GM04504 (cell line): ENCODE results near the gene MKI67.
A peak's percentile ranks its signal among the peaks of the same experiment; 100 is the strongest.
"Not testable (repeated sequence)": the region's sequence is repeated elsewhere in the genome, so short reads cannot be mapped to it uniquely, and the experiment has no call there.

Experiments used
- DNase-seq: peaks from one replicate; pipeline ENCODE4 v3.0.0-alpha.2; 2012; ENCODE audit warnings: low read depth

Gene MKI67

DNA sequence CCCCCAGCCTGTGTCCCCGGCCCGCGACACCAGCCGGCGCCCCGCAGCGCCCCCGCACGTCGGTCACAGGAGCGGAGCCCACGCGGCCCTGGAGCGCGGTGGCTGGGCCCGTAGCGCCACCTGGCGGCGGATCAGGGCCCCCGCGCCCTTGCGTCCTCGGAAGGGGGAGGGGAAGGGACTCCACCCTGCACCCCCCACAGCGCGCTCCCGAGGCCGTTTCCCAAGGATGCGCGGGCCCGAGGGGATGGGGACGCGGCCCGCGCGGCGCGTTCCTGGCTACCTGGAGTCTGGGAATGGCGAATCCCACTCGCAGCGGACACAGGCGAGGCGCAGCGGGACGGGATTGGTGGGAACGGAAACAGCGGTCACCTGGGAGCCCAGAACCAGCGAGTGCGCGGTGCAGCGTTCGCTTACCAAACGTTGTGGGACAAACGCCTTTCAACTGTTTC, 23.8 kb upstream of the MKI67 start:
- no peak for DNase-seq

DNA sequence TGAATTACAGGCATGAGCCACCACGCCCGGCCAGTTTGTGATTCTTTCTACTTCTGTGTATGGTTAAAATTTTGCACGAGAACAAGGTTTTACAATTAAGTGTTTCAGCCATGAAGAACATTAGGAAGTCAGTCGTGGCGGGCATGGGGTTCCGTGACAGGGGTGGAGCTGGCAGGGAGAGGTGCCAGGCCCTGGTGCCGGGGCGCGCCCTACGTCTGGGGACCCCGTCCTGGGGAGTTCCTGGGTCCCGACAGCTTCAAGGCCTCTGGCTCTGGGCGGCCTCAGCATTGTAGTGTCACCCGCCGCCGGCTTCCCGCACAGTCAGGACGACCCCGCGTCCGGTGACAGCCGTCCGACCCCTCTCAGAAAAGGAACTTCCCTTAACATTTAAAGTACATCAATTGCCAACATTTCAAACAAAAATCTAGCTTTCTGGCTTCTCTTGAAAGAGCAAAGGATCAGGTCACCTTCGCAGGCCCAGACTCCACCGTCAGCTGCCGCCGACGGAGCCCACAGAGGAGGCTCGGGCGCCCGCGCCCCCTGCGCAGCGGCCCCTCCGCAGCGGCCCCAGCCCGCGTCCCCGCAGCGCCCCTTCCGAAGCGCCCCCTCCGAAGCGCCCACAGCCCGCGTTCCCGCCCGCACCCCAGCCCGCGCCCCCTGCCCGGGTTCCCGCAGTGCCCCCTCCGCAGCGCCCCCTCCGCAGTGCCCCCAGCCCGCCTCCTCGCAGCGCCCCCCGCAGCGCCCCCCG, 23.2 kb upstream of the MKI67 start:
- DNase-seq: no peak

DNA sequence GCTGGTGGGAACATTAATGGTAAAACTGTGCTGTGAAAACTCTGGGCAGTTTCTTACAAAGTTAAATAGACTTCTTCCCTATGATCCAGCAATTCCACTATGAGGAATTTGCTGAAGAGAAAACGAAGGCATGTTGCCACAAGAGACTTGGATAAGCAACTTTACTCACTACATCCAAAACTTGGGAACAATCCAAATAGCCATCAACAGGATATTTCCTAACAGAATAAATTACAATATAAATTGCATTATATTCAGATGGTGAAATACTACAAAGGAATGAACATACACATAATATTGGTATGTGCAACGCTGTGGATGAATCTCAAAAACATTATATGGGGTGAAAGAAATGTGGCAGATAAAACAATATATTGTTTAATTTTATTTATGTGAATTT, 21.4 kb upstream of the MKI67 start:
- DNase-seq: peak; percentile 88

DNA sequence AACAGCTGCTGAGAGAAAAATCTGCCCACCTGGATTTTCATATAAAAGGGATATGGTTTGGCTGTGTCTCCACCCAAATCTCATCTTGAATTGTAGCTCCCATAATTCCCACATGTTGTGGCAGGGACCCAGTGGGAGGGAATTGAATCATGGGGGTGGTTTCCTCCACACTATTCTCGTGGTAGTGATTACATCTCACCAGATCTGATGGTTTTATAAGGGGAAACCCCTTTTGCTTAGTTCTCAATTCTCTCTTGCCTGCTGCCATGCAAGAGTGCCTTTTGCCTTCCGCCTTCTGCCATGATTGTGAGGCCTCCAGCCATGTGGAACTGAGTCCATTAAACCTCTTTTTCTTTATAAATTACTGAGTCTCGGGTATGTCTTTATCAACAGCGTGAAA, 20.8 kb upstream of the MKI67 start:
- DNase-seq: no peak

DNA sequence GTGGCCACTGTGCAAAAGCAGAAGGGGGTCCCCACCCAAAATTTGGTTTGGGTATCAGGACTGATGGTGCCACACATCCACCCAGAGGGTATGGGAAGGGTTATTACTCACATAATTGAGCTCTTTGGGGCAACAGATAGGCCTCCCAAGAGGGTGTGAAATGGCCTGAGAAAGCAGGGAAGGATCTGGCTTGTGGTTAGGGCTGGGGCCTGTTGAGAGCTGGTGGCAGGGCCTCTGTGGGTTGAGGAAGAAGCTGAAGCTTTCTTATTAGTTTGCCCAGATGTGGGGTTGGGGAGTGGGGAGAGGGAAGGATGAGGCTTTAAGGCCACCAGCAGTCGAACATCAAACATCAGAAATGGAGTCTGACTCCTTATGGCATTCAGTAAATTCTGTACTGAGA, 18.3 kb upstream of the MKI67 start:
- DNase-seq: no peak

DNA sequence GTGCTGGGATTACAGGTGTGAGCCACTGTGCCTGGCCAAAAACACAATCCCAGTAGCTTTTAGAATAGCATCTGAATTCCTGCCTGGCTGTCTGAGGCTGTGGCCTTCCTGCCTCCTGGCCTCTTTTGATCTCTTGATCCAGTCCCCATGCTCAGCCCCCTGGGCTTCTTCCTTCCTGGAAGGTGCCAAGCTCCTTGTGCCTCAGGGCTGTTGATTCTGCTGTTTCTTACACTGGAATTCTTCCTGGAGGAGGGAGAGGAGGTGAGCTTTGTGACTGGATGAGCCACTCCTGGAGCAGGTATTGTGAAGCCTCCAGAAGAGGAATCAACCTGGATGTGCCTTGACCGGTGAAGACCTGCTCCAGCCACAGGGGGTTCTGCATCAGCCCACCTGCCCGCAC, 17.3 kb upstream of the MKI67 start:
- DNase-seq: no peak

DNA sequence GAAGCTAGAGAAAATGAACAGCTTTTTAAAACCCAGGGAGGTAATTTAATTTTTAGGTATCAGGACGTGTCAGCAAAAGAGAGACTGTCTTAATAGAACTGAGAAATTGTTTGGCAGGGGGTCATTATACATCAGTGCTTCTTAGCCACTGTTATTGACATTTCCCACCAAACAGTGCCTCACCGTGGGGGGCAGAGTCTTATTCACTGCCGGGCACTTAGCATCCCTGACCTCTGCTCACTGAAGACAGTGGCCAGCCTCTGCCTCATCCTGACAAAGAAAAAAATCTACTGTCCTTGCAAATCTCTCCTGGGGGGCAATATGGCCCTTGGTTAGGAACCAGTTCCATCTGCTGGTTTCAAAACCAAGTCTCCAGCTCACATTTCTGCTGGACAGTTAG, 14.2 kb upstream of the MKI67 start:
- DNase-seq: no peak

DNA sequence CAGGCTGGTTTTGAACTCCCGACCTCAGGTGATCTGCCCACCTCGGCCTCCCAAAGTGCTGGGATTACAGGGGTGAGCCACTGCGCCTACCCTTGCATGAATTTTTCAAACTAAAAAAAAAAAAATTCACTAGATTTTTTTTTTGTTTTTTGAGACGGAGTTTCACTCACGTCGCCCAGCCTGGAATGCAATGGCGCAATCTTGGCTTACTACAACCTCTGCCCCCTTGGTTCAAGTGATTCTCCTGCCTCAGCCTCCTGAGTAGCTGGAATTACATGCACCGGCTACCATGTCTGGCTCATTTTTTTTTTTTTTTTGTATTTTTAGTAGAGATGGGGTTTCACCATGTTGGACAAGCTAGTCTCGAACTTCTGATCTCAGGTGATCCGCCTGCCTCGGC, 12.2 kb upstream of the MKI67 start:
- DNase-seq: not testable (repeated sequence)

DNA sequence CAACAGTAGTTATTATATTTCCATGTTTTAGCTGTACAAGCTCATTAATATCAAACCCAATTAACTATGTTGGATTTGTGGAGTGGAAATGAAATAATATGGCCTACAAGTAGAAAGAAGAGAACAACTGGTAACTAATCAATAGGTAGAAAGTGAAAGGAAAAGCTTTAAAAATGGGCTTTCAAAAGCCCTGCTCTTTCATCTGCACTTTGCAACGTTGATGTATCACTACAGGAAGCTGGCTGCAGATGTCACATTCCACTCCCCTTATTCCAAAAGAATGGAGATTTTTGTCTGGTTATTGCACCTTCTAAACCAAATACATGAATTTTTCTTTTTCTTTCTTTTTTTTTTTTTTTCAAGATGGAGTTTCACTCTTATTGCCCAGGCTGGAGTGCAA, 11.7 kb upstream of the MKI67 start:
- no peak for DNase-seq

DNA sequence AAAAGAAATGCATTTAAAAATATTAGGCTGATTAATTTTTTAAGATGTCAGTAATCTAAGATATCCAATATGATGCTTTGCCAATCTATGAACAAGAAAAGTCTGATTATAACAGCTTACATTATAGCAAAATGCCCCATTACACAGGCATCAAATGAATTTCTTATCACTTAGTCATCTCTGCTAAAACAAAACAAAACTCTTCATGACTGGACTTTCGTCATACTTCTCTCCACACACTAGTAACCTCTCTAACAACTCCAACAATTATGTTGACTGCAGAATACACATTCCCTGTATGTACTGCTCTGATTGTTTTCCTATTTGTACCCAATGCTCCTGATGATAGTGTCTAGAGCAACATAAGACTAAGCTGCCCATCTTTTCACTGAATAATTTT, 3.8 kb upstream of the MKI67 start:
- no peak for DNase-seq

DNA sequence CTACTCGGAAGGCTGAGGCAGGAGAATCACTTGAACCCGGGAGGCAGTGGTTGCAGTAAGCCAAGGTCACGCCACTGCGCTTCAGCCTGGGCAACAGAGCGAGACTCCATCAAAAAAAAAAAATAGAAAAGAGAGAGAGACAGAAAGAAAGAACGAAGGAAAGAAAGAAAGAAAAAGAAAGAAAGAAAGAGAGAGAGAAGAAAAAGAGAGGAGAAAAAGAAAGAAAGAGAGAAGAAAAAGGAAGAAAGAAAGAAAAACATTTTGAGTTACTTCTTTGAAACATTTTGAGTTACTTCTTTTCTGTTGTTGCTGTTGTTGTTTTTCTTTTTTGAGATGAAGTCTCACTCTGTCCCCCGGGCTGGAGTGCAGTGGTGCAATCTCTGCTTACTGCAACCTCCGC, 2.4 kb upstream of the MKI67 start:
- DNase-seq: no peak

DNA sequence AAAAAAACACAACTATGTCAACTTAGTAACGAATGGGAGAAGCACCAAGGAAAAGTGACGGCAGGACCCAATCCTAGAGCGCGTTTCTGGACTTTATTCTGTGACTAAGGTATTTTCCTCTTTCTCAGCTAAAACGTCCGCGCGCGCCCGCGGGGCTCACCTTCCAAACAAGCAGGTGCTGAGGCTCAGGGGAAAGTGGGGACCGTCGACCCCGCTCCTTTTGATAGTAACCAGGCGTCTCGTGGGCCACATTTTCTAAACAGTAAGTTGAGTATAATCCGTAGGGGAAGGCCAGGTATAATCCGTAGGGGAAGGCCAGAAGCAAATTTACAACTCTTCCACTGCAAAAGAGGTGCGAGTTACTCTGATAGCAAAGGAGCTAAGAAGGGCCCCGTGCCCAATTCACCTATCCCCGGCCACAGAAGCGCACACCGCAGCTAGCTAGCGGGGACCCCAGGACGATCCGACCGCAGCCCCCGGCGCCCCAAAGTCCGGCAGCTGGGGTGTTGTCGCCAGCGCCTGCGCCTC, 743 bp downstream of the MKI67 start:
- no peak for DNase-seq

DNA sequence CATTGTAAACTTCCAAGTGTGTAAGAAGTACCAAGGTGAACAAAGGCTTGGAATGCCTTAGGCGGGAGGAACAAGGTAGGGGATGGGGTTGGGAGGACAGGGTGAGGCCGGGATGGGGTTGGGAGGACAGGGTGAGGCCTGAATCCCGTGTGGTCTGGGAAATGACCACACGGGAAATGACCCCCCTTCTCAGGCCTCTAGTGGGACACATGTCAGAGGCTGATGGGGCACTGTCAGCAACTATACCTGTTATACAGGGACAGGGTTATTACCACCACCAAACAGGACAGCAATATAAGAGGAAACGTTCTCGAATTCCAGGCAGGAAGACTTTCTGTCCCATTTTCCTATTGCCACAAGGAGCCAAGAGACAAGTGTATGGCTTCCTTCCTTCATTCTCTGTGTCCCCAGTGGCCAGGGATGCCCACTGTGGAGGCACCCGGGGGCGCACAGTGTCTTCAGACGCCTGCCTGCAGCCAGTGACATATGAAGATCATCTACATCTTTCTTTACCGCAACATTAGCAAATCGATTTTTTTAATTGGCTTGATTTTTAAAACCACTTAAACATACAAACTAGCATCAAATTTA, 1.3 kb downstream of the MKI67 start:
- no peak for DNase-seq

DNA sequence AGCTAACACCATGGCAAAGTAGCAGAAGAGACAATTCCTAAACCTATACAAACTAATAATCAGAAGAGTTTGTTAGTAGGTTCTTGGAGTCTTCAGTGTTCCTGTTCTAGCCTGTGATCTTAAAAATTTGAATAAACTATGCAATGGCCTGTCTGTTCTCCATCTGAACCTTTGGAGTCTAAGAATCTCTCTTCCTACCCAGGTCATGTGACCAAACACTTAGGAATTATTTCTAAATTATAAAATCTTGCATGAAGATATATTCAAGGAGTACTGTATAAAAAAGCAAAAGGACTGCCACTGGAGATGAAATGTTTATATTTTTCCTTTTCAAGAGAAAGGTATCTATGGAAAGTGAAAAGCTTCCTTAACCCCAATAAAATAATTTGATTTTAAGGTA, 2.4 kb downstream of the MKI67 start:
- no peak for DNase-seq

DNA sequence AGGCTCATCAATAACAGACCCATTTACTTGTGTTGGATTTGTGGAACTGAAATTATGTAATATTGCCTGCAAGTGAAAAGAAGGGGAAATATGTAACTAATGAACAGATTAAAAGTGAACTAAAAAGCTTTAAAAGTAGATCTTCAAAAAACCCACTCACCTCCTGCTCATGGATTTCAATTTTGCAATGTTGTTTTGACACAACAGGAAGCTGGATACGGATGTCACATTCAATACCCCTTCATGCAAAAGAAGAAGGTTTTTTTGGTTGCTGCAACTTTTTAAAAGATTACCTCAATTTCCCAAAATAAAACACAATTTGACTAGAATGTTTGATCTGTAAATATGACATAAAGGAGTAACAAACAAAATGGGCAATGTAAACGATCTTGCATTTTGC, 3.3 kb downstream of the MKI67 start:
- DNase-seq: no peak

DNA sequence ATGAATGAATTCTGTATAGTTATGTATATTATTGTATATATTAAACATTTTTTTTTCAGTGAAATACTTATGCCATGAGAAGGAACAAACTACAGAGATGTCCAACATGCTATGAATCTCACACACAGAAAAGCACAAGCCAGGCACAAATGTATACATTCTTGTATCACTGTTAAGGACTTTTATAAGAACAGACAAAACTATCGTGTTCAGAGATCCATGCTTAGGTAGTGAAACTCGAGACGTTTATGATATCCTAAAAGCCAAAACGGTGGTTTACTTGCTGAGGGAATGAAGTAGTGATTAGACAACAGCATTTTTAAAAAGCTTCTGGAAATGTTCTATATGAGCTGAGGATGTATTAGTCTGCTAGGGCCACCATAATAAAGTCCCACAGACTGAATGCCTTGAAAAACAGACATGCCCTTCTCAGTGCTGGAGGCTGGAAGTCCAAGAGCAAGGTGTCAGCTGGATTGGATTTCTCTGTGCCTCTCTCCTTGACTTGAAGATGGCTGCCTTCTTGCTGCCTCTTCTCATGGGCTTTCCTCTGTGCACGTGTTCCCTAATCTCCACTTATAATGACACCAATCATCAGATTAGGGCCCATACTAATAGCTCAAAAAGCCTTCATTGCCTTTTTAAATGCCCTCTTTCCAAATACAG, 4.3 kb downstream of the MKI67 start:
- no peak for DNase-seq

DNA sequence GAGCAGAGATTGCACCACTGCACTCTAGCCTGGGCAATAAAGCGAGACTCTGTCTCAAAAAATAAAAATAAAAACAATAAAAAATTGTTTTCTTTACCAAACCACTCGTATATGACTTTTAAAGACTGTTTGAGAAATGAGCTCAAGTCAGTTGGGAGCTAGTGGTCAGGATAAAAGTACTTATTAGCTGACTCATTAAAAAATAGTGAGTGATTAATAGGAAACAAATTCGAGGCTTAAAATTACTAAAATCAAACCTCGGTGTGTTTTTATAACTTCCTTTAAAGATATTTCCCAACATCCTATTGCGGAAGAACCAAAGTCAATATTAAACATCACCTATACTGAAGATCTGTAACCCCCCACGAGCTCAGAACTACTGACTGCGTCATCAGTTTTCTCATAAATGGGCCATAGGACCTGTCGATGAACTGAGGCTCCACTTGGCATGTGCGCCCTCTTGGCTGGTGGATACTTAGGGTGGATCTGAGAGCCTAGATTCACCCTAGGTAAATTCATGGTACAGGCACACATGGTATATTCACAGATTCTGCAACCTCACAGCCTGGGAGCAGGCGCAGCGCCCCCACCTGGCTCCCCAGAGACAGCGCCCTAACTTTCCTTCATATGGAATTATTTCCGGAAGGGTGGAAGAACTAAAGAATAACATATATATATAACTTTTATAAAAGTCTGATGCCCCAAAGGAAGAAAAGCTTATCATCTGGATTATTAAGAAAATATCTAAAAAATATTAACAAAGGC, 9.2 kb downstream of the MKI67 start:
- no peak for DNase-seq

DNA sequence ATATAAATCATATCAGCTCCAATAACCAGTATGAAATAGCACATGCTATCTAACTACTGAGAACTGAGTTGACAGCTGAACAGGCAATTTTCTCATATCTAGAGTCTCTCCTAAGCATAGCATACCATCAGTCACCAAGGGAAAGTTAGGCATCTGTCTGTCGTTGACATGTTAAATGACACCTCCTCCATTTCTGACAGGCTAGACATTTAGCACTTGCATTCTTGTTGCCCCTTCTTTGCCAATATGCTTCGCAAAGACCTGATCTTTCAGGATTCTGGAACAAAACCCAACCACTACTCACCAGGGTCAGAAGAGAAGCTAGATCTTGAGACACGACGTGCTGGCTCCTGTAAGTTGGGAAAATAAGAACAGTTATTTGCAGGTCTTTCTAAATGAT, 10.0 kb downstream of the MKI67 start:
- no peak for DNase-seq

DNA sequence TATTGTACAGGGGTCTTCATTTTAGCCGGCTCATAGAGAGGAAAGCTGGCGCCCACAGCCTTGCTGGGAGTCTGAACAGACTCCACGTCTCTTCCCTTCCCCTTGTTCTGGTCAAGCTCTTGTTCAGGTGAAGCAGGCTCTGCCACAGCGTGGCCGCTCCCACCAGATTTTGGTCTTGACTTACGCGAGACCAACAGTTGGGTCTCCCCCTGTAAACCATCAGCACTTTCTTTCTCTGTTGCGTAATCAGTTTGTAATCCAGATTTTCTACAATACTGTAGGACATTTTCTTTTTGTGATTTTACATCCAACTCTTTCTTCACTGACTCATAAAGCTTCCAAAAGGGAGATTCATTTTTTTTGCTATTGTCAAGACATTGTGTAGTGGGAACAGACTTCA, 10.9 kb downstream of the MKI67 start:
- no peak for DNase-seq

DNA sequence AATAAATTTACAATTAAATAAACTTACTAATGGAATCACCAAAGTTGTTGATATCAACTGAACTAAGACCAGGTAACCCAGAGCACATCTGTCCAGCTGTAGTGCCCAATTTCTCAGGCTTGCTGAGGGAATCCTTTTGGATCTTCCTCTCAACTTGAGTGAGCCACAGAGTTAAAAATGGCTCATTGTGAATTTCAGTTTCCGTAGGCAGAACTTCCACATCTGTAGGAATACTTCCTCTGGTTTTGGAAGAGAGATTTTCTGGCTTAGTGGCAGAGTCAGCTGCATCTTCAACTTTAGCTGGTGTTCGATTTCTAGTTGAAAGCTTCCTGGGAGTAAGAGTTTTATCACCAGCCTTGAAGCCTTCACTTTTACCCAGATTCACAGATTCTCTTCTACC, 11.3 kb downstream of the MKI67 start:
- no peak for DNase-seq

DNA sequence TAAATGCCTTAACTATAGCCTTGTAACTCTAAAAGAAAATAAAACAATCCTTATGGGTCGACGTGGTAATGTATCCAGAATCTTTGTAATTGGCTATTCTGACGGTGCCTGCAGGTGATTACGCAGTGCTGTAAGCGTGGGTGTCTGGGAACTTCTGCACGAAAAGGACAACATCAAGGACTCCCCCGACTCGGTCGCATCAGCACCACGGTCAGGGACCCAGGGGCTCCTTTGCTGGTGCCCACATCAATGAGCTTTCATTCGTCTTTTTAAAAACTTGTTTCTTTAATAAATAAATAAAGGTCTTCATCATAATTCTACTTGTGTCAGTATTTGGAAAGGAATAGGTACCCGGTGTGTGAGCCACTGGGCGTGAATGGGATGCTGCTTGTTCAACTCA, 13.2 kb downstream of the MKI67 start:
- DNase-seq: no peak

DNA sequence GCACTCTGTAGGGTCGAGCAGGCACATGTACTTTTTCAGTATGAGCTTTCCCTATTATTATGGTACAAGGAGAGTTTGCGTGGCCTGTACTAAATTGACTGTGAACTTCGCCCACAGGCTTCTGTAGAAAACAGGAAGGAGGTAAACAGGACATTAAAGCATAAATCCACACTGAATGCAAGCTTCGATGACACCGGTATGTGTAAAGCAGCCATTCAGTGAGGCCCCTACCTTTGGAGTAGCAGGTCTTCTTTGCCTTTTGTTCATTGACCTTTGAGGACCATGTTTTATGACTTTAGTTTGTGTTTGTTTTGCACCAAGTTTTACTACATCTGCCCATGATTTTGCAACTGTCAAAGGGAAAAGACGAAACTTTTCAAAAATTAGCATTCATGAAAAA, 14.5 kb downstream of the MKI67 start:
- DNase-seq: no peak

DNA sequence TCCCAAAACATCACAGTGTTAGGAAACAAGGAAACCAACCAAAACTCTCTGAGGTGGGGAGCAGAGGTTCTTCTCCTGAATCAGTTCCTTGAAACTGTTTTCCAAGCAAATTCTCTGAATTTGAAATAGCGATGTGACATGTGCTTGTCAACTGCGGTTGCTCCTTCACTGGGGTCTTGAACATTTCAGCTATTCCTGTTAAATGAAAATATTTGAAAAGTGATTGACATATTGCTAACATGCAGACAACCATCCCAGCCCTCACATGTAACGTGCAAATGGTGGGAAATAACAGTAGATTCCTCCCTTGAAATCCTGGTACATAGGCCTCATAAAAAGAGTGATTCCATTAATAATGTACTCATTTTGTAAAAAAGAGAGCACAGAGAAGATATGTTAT, 15.9 kb downstream of the MKI67 start:
- DNase-seq: no peak
